Vagina (tissue), 2 donors: ENCODE data around the gene IL20.

Experiments
- POLR2A ChIP-seq, 2 donors: fragments of 450-650 bp; IDR thresholded peaks; one replicate each; pipeline ENCODE4 v1.6.1; 2017; ENCODE audit warnings: antibody characterized with exemption in 2 of 2, mild to moderate bottlenecking in 2 of 2, moderate library complexity in 2 of 2
- POLR2AphosphoS5 ChIP-seq, 2 donors: sonication (generic); formaldehyde crosslinking; IDR thresholded peaks; one replicate each; pipeline ENCODE4 v1.9.0; 2017; ENCODE audit warnings: antibody characterized with exemption in 2 of 2, mild to moderate bottlenecking in 2 of 2, low read depth in 1 of 2; ENCODE audit not compliant: insufficient read depth in 1 of 2
- TF ChIP-seq, protein P1 (sequence below), 3 experiments: fragments of 450-650 bp in 2 of 3; fragments of 200-600 bp in 1 of 3; sonication (generic) in 1 of 3; IDR thresholded peaks; one replicate each; pipeline ENCODE4 v1.5.1; 2017 to 2019; ENCODE audit warnings: antibody characterized with exemption in 3 of 3, mild to moderate bottlenecking in 2 of 3, moderate library complexity in 2 of 3

DNA sequence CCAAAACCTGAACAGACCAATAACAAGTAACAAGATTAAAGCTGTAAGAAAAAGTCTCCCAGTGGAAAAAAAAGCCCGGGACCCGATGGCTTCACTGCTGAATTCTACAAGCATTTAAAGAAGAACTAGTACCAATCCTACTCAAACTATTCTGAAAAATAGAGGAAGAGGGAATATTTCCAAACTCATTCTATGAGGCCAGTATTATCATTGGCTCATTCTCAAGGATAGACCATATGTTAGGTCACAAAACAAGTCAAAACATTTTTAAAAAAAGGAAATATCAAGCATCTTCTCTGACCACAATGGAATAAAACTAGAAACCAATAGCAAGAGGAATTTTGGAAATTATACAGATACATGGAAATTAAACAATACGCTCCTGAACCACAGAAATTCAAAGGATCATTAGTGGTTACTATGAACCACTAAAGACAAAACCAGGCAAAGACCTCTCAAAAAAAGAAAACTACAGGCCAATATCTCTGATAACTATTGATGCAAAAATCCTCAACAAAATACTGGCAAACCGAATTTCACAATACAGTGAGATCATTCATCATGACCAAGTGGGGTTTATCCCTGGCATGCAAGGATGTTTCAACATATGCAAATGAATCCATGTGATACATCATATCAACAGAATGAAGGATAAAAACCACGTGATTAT lies 13.9 kb upstream of the IL20 start:
- TF ChIP-seq, protein P1, sequence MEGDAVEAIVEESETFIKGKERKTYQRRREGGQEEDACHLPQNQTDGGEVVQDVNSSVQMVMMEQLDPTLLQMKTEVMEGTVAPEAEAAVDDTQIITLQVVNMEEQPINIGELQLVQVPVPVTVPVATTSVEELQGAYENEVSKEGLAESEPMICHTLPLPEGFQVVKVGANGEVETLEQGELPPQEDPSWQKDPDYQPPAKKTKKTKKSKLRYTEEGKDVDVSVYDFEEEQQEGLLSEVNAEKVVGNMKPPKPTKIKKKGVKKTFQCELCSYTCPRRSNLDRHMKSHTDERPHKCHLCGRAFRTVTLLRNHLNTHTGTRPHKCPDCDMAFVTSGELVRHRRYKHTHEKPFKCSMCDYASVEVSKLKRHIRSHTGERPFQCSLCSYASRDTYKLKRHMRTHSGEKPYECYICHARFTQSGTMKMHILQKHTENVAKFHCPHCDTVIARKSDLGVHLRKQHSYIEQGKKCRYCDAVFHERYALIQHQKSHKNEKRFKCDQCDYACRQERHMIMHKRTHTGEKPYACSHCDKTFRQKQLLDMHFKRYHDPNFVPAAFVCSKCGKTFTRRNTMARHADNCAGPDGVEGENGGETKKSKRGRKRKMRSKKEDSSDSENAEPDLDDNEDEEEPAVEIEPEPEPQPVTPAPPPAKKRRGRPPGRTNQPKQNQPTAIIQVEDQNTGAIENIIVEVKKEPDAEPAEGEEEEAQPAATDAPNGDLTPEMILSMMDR (IDR thresholded peaks at IDR 0.05) = no peak
- TF ChIP-seq POLR2AphosphoS5 (IDR thresholded peaks at IDR 0.05; ENCODE audit: insufficient read depth in 1 of 2, low read depth in 1 of 2) = no peak
- no peak for TF ChIP-seq POLR2A (IDR thresholded peaks at IDR 0.05)
